HepG2 (cell line): Measurements from ENCODE around the gene RAB14. TPM values are rescaled to one million over a fixed set of nuclear protein-coding genes. Genes with fewer than 3 reads are reported as not detected.

Source experiments
- ARID5B ChIP-seq: IDR thresholded peaks from 2 replicates; pipeline ENCODE4 v1.4.0; 2020; ENCODE audit warnings: mild to moderate bottlenecking, missing genetic modification reagents
- GATAD1 ChIP-seq: IDR thresholded peaks from 2 replicates; pipeline ENCODE4 v1.6.1; 2016; ENCODE audit warnings: missing genetic modification reagents, missing compliant biosample characterization
- PAXIP1 ChIP-seq: sonication (generic); formaldehyde crosslinking; conservative IDR thresholded peaks from 2 replicates; pipeline ENCODE4 v1.4.0; 2020; ENCODE audit warnings: mild to moderate bottlenecking, missing genetic modification reagents, moderate library complexity
- SAP130 ChIP-seq: IDR thresholded peaks from 2 replicates; pipeline ENCODE4 v1.6.1; 2016; ENCODE audit warnings: low read depth
- SIX1 ChIP-seq: sonication (generic); formaldehyde crosslinking; IDR thresholded peaks from 2 replicates; pipeline ENCODE4 v1.4.0; 2020; ENCODE audit warnings: missing genetic modification reagents, borderline replicate concordance
- polyA plus RNA-seq, 8 experiments: library from polyadenylated mRNA; depleted of rRNA in 3 of 8; stranded (reverse) in 7 of 8; unstranded in 1 of 8; fragments of >200 nt; fragmentation: Illumina TruSeq in 4 of 8; extraction: Trizol in 4 of 8; gene quantifications; 2 replicates each; pipeline versions ENCODE4 v1.2.1 to v1.2.3, GENCODE V29; 2011 to 2016; ENCODE audit warnings: low read depth in 4 of 8, missing spikeins in 1 of 8, mixed read lengths in 1 of 8; ENCODE audit not compliant: insufficient read depth in 1 of 8
- total RNA-seq, 5 experiments: library from RNA; depleted of rRNA; stranded (reverse); fragments of >200 nt; fragmentation: Illumina TruSeq; extraction: Trizol; gene quantifications; 2 replicates each; pipeline ENCODE4 v1.2.3, GENCODE V29; 2016; ENCODE audit warnings: low read depth in 1 of 5

RAB14 gene
- total and polyA plus RNA-seq, 2 of the 13 experiments (the other 11 are each of a cell fraction or from before 2014, with no cell fraction given) = 17.4 to 19.3 TPM

- TF ChIP-seq PAXIP1 (CRISPR knock-in tag) (peak; percentile 70), GATAD1 (CRISPR knock-in tag) (peak; percentile 13; the same call in 1 of the 2 replicates), SIX1 (CRISPR knock-in tag) (peak; percentile 30; the same call in 1 of the 2 replicates), ARID5B (peak; percentile 76), SAP130 (CRISPR knock-in tag) (peak; percentile 63)
Observed at GRCh38 chr9:121183666-121184423, 17.8 kb downstream of the RAB14 start (continued).
